Keratinocyte (primary cell): ENCODE data around the gene GPRC5C.

ENCODE experiments used
- EZH2 ChIP-seq: IDR thresholded peaks from one replicate; pipeline ENCODE4 v1.6.1; 2012; ENCODE audit warnings: inconsistent platforms, mild to moderate bottlenecking, low read length, moderate library complexity
- TF ChIP-seq, protein P1 (sequence below), 3 experiments: IDR thresholded peaks in 1 of 3; conservative IDR thresholded peaks in 1 of 3; optimal IDR thresholded peaks in 1 of 3; 2 replicates in 2 of 3; 3 replicates in 1 of 3; pipeline versions ENCODE3 to v1.5.1; 2011; ENCODE audit warnings: low read length in 3 of 3, mild to moderate bottlenecking in 3 of 3, moderate library complexity in 2 of 3, control low read depth in 1 of 3, inconsistent platforms in 1 of 3; ENCODE audit not compliant: insufficient read depth in 2 of 3; ENCODE audit errors: extremely low read depth in 1 of 3

DNA sequence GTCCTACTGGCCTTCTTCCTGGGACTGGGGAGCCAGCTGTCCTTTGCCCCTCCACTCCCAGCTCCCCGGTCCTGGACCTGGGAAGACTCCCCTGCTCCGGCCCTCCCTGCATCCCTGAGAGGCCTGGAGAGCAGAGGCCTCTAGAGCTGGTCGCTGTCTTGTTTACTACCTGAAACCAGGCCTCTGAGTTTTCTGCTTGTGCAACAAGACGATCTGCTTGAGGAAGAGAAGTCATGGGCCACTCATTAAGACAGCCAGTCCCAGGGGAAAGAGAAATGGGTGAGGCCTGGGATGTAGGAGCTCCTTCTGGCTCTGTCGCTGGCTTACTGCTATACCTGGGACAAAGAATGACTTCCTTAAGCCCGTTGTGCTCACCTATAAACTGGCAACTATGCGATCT lies 29.8 kb upstream of the GPRC5C start:
- TF ChIP-seq, protein P1, sequence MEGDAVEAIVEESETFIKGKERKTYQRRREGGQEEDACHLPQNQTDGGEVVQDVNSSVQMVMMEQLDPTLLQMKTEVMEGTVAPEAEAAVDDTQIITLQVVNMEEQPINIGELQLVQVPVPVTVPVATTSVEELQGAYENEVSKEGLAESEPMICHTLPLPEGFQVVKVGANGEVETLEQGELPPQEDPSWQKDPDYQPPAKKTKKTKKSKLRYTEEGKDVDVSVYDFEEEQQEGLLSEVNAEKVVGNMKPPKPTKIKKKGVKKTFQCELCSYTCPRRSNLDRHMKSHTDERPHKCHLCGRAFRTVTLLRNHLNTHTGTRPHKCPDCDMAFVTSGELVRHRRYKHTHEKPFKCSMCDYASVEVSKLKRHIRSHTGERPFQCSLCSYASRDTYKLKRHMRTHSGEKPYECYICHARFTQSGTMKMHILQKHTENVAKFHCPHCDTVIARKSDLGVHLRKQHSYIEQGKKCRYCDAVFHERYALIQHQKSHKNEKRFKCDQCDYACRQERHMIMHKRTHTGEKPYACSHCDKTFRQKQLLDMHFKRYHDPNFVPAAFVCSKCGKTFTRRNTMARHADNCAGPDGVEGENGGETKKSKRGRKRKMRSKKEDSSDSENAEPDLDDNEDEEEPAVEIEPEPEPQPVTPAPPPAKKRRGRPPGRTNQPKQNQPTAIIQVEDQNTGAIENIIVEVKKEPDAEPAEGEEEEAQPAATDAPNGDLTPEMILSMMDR (optimal IDR thresholded peaks at IDR 0.05 in 1 of 3, IDR thresholded peaks at IDR 0.05 in 1 of 3, conservative IDR thresholded peaks at IDR 0.05 in 1 of 3; ENCODE audit: extremely low read depth in 1 of 3, insufficient read depth in 2 of 3, low read length in 3 of 3) = no peak
- TF ChIP-seq EZH2 = no peak
